Measurements from ENCODE around the gene SSX1.
"Not testable (repeated sequence)": the region's sequence is repeated elsewhere in the genome, so short reads cannot be mapped to it uniquely, and the experiment has no call there.

SSX1 gene
- total RNA-seq = 0 reads per million in 4 experiments

- not testable (repeated sequence) for DNase-seq
Measured at GRCh38 chrX:48255062-48255796, at the start of gene SSX1. Gene SSX1, plus strand, starts transcription at chrX:48255392. Its CDS starts 1,850 bp downstream, at chrX:48257242.

- DNase-seq = not testable (repeated sequence)
Measured at GRCh38 chrX:48214341-48214740, 40.9 kb upstream of the SSX1 start.

GRCh38 chrX:48224196-48224595 is 31.0 kb upstream of the SSX1 start:
- not testable (repeated sequence) for DNase-seq

GRCh38 chrX:48252945-48253344 is 2.2 kb upstream of the SSX1 start:
- not testable (repeated sequence) for DNase-seq

DNA sequence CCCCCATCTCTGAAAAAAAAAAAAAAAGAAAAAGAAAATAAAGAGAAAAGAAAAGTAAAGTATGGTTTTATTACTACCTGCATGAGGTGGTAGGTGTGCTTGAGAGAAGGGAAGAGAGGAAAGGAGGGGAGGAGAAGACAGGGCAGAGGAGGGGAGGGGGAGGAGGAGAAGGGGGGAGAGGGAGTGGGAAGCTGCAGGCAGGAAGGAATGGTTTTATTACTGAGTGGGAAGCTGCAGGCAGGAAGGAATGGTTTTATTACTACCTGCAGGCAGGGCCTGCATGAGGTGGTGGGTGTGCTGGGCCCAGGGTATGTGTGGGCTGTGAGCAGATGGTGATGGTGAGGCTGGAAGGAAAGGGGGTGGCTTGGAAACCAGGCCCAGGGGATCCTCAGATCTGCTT is 19.2 kb downstream of the SSX1 start:
- DNase-seq = not testable (repeated sequence)

DNA sequence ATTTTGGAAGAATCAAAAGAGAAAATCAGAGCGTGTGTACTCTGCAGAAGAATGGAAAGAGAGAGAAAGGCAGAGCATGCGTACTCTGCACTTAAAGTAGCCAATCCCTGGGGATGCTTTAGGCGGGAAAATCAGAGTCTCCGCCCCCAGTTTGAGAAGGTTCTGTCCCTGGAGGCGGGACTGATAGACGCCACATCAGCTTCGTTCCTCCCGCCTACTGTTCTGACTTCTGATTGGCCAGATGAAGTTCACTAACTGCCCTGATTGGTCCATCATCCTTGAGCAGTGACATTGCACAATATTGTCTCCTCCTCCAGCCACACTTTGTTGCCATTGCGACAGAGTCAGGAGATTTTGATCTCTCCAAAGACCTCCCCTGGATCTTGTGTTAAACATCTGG is 23.8 kb downstream of the SSX1 start:
- no peak for DNase-seq

DNA sequence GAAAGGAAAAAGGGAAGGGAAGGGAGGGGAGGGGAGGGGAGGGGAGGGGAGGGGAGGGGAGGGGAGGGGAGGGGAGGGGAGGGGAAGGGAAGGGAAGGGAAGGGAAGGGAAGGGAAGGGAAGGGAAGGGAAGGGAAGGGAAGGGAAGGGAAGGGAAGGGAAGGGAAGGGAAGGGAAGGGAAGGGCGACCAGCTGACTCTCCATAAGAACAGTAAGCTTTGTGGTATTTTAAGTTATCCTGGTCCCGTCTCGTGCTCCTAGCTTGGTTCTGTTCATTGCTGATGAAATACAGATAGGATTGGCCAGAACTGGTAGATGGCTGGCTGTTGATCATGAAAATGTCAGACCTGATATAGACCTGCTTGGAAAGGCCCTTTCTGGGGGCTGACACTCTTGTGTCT is 25.5 kb downstream of the SSX1 start:
- DNase-seq = not testable (repeated sequence)

DNA sequence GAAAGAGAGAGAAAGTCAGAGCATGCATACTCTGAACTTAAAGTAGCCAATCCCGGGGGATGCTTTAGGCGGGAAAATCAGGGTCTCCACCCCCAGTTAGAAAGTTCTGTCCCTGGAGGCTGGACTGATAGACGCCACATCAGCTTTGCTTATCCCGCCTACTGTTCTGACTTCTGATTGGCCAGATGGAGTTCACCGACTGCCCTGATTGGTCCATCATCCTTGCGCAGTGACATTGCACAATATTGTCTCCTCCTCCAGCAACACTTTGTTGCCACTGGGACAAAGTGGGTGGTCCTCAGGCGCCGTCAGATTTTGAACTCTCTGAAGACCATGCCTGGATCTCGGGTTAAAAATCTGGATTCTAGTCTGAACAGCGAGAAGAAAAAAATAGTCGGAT is 51.0 kb downstream of the SSX1 start:
- no peak for DNase-seq

GRCh38 chrX:48313996-48314395 is 58.8 kb downstream of the SSX1 start:
- not testable (repeated sequence) for DNase-seq

All from effector CD8-positive, alpha-beta T cell (primary cell).